ENCODE data around the gene IRF4. TPM values are rescaled to one million over a fixed set of nuclear protein-coding genes. Genes with fewer than 3 reads are reported as not detected.
A peak's percentile ranks its signal among the peaks of the same experiment; 100 is the strongest.

The IRF4 gene
- total RNA-seq, 8 experiments from 2014 or later, result 0.04 to 0.24 (median 0.12) TPM; not detected in 2

GRCh38 chr6:404685-405423 lies 13.3 kb downstream of the IRF4 start:
- in situ Hi-C loops (cut with MboI; ENCODE audit: low pct_unique_long_range_greater_than_20kb in 2 of 9, low sequenced_read_pairs in 9 of 9, unreplicated experiment in 9 of 9), result no loop called here
- Histone ChIP-seq H3K27ac (no peak overlapping the region), H3K4me1 (replicated peaks in 1 of 2) (no peaks in the 10 kb centered on the region), H3K4me3 (no peak overlapping the region)
- no peak for ATAC-seq (replicated peaks in 6 of 8)
- 29 to 88% (median 67%) methylated on average over 1 to 13 of the region's 15 CpGs; no CpG with 5 or more reads in 1 of the 10 experiments for WGBS, 10 experiments

DNA sequence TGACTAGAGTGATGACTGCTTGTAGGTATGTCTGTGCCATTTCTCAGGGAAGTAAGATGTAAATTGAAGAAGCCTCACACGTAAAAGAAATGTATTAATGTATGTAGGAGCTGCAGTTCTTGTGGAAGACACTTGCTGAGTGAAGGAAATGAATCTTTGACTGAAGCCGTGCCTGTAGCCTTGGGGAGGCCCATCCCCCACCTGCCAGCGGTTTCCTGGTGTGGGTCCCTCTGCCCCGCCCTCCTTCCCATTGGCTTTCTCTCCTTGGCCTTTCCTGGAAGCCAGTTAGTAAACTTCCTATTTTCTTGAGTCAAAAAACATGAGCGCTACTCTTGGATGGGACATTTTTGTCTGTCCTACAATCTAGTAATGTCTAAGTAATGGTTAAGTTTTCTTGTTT lies 16.6 kb downstream of the IRF4 start:
- H3K4me3 ChIP-seq, result no peak overlapping the region
- H3K4me1 ChIP-seq (replicated peaks in 1 of 2), result no peaks in the 10 kb centered on the region
- no peak for ATAC-seq (replicated peaks in 6 of 8)
- no peak overlapping the region for H3K27ac ChIP-seq
- in situ Hi-C loops (cut with MboI; ENCODE audit: low pct_unique_long_range_greater_than_20kb in 2 of 9, low sequenced_read_pairs in 9 of 9, unreplicated experiment in 9 of 9), result no loop called here
- 0 to 100% (median 69%) methylated on average over 1 to 5 of the region's 5 CpGs; no CpG with 5 or more reads in 2 of the 10 experiments for WGBS, 10 experiments

DNA sequence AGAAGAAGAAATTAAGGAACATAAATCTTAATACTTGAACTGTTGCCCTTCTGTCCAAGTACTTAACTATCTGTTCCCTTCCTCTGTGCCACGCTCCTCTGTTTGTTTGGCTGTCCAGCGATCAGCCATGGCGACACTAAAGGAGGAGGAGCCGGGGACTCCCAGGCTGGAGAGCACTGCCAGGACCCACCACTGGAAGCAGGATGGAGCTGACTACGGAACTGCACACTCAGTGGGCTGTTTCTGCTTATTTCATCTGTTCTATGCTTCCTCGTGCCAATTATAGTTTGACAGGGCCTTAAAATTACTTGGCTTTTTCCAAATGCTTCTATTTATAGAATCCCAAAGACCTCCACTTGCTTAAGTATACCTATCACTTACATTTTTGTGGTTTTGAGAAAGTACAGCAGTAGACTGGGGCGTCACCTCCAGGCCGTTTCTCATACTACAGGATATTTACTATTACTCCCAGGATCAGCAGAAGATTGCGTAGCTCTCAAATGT lies 17.1 kb downstream of the IRF4 start:
- Histone ChIP-seq H3K4me3 (no peak overlapping the region), H3K27ac (no peak overlapping the region), H3K4me1 (replicated peaks in 1 of 2) (no peaks in the 10 kb centered on the region)
- ATAC-seq (replicated peaks in 6 of 8), result peak in 5 of 8 experiments; percentile 42 to 100 (median 96)
- in situ Hi-C loops (cut with MboI; ENCODE audit: low pct_unique_long_range_greater_than_20kb in 2 of 9, low sequenced_read_pairs in 9 of 9, unreplicated experiment in 9 of 9), result no loop called here
- 0 to 90% (median 69%) methylated on average over 3 to 9 of the region's 9 CpGs; no CpG with 5 or more reads in 1 of the 10 experiments for WGBS, 10 experiments

- 0 to 100% (median 76%) methylated on average over 1 to 4 of the region's 4 CpGs; no CpG with 5 or more reads in 1 of the 10 experiments for WGBS, 10 experiments
- Histone ChIP-seq H3K27ac (no peak overlapping the region), H3K4me3 (no peak overlapping the region), H3K4me1 (replicated peaks in 1 of 2) (no peaks in the 10 kb centered on the region)
- in situ Hi-C loops (cut with MboI; ENCODE audit: low pct_unique_long_range_greater_than_20kb in 2 of 9, low sequenced_read_pairs in 9 of 9, unreplicated experiment in 9 of 9), result no loop called here
- ATAC-seq (replicated peaks in 6 of 8), result no peak
Observed at GRCh38 chr6:409370-409972, 17.9 kb downstream of the IRF4 start.

GRCh38 chr6:410555-411395 lies 19.2 kb downstream of the IRF4 start:
- in situ Hi-C loops (cut with MboI; ENCODE audit: low pct_unique_long_range_greater_than_20kb in 2 of 9, low sequenced_read_pairs in 9 of 9, unreplicated experiment in 9 of 9), result no loop called here
- 38 to 100% (median 65%) methylated on average over 2 to 12 of the region's 15 CpGs for WGBS, 10 experiments
- H3K4me3 ChIP-seq, result no peak overlapping the region
- H3K27ac ChIP-seq, result no peak overlapping the region
- no peak for ATAC-seq (replicated peaks in 6 of 8)
- H3K4me1 ChIP-seq (replicated peaks in 1 of 2), result no peaks in the 10 kb centered on the region

DNA sequence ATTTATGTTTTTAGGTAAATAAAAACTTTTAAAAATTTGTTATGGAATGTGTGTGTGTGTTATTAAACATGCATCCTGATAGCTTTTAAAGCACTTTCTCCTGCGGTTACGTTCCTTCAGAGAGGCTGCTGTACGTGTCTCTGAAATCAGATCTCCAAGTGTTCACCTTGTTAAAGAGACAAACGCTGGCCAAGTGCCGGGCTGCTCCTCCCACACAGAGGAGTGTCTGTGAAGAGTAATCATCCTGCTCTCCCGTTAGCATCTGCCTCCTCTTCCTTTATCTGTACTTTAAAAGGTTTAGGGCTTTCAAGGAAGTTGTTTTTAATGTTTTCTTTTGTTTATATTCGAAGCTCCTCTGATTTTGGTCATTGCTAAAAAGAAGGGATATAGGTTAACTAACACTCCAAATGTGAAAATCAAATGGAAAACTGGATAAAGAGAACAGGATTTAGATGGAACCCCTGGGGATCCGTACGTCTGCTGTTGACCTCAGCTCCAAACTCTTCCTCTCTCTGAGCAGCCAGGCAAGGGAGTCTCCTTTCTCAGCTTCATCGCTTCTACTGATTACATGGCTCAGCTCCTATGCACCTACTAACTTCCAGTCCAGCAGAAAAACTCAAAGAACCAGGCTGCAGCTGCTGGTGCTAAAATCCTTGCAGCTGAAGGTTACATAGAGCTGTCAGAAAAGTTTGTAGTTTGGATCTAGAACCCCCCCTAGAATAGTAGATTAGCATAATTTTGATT lies 20.0 kb downstream of the IRF4 start:
- in situ Hi-C loops (cut with MboI; ENCODE audit: low pct_unique_long_range_greater_than_20kb in 2 of 9, low sequenced_read_pairs in 9 of 9, unreplicated experiment in 9 of 9), result no loop called here
- no peak for ATAC-seq (replicated peaks in 6 of 8)
- no peaks in the 10 kb centered on the region for H3K4me1 ChIP-seq (replicated peaks in 1 of 2)
- no peak overlapping the region for H3K27ac ChIP-seq
- WGBS, 10 experiments, result 20 to 76% (median 58%) methylated on average over 1 to 10 of the region's 10 CpGs; no CpG with 5 or more reads in 1 of the 10 experiments
- H3K4me3 ChIP-seq, result no peak overlapping the region

DNA sequence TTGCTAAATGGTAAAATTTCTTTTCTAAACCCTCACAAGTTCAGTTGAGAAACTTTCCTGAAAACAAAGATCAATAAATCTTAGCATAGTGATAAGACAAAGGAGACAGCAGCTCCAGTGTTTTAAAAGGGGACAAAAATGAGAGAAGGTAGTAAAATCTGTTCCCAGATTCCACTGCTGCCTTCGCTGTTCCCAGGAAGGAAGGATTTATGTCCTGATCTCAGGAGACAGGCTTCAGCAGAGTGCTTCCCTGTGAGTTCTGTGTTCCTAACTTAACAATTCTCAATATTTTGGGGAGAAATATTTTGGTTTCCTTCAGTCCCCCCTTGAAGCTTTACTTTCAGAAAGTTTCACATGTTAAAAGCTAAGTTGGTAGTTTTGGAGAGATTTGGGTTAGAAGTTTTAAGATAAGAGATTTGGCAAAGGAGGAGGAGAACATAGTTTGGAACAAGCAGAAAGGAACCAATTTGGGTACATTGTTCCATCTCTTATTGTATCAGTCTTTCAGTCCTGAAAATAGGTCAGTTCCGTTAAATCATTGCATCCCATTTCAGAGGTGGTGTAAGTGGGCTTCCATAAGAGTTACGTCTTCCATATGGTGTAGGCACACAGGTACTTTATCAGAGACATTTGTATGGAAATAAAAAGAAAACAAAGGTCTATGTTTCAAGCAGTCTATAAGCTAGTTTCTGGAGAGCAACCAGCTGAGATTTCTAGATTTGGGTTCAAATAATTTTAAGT lies 20.8 kb downstream of the IRF4 start:
- no peak overlapping the region for H3K27ac ChIP-seq
- no peak for ATAC-seq (replicated peaks in 6 of 8)
- no peaks in the 10 kb centered on the region for H3K4me1 ChIP-seq (replicated peaks in 1 of 2)
- in situ Hi-C loops (cut with MboI; ENCODE audit: low pct_unique_long_range_greater_than_20kb in 2 of 9, low sequenced_read_pairs in 9 of 9, unreplicated experiment in 9 of 9), result no loop called here
- WGBS, 10 experiments, result 6 to 100% (median 67%) methylated on average over 2 to 3 of the region's 3 CpGs; no CpG with 5 or more reads in 2 of the 10 experiments
- H3K4me3 ChIP-seq, result no peak overlapping the region

- no peak for ATAC-seq (replicated peaks in 6 of 8)
- no peak overlapping the region for H3K4me3 ChIP-seq
- H3K4me1 ChIP-seq (replicated peaks in 1 of 2), result no peaks in the 10 kb centered on the region
- in situ Hi-C loops (cut with MboI; ENCODE audit: low pct_unique_long_range_greater_than_20kb in 2 of 9, low sequenced_read_pairs in 9 of 9, unreplicated experiment in 9 of 9), result no loop called here
- no peak overlapping the region for H3K27ac ChIP-seq
Observed at GRCh38 chr6:414447-414846, 22.9 kb downstream of the IRF4 start.

GRCh38 chr6:415087-415486 lies 23.5 kb downstream of the IRF4 start:
- in situ Hi-C loops (cut with MboI; ENCODE audit: low pct_unique_long_range_greater_than_20kb in 2 of 9, low sequenced_read_pairs in 9 of 9, unreplicated experiment in 9 of 9), result no loop called here
- WGBS, 10 experiments, result 48 to 100% (median 93%) methylated on average over 3 of the region's 3 CpGs; no CpG with 5 or more reads in 3 of the 10 experiments
- no peak for ATAC-seq (replicated peaks in 6 of 8)
- Histone ChIP-seq H3K27ac (no peak overlapping the region), H3K4me3 (no peak overlapping the region), H3K4me1 (replicated peaks in 1 of 2) (no peaks in the 10 kb centered on the region)

DNA sequence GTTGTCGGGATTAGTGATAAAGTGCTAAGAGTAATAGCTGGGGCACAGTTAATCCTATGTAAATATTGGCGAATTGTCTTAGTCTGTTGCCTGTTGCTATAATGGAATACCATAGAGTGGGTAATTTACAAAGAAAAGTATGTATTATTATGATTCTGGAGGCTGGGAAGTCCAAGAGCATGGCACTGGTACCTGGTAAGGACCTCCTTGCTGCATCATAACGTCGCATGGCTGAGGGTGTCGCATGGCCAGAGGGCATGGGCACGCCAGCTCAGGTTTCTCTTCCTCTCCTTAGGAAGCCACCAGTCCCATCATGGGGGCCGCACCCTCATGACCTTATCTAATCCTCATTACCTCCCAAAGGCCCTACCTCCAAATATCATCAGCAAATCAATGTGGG lies 29.7 kb downstream of the IRF4 start:
- in situ Hi-C loops (cut with MboI; ENCODE audit: low pct_unique_long_range_greater_than_20kb in 2 of 9, low sequenced_read_pairs in 9 of 9, unreplicated experiment in 9 of 9), result no loop called here
- WGBS, 10 experiments, result 59 to 100% (median 81%) methylated on average over 1 to 7 of the region's 7 CpGs
- no peak for ATAC-seq (replicated peaks in 6 of 8)

GRCh38 chr6:422433-423054 lies 31.0 kb downstream of the IRF4 start:
- no peak overlapping the region for H3K4me3 ChIP-seq
- no peak overlapping the region for H3K27ac ChIP-seq
- H3K4me1 ChIP-seq (replicated peaks in 1 of 2), result no peaks in the 10 kb centered on the region
- peak; percentile 55 to 98 (median 84) for ATAC-seq (replicated peaks in 6 of 8)
- 0 to 100% (median 78%) methylated on average over 2 to 6 of the region's 6 CpGs; no CpG with 5 or more reads in 1 of the 10 experiments for WGBS, 10 experiments
- in situ Hi-C loops (cut with MboI; ENCODE audit: low pct_unique_long_range_greater_than_20kb in 2 of 9, low sequenced_read_pairs in 9 of 9, unreplicated experiment in 9 of 9), result no loop called here

More for the DNA sequence above, 29.7 kb downstream of the IRF4 start:
- Histone ChIP-seq H3K4me3 (no peak overlapping the region), H3K27ac (no peak overlapping the region), H3K4me1 (replicated peaks in 1 of 2) (no peaks in the 10 kb centered on the region)
